Calu3 (cell line): ENCODE measurements around the gene ACSS2. TPM values are rescaled to one million over a fixed set of nuclear protein-coding genes. Genes with fewer than 3 reads are reported as not detected.
"Not testable (repeated sequence)": the region's sequence is repeated elsewhere in the genome, so short reads cannot be mapped to it uniquely, and the experiment has no call there.

Experiments
- BruUV-seq: library from RNA; stranded (reverse); fragments of 400-500 nt; replicated peaks from 2 replicates; lab custom pipeline; 2021; lab: Mats Ljungman, UMichigan
- CTCF ChIA-PET: fragments of 300-600 bp; sonication (Branson Sonifier 250); formaldehyde crosslinking; loops from one replicate; lab custom pipeline; 2022; ENCODE audit warnings: antibody characterized with exemption; lab: Charles Lee
- DNase-seq: peaks from one replicate; pipeline ENCODE4 v3.0.0; 2022
- H3K27ac Mint-ChIP-seq: one replicate; pipeline ENCODE4 v1.8.0; 2022; ENCODE audit warnings: mixed read lengths; ENCODE audit not compliant: unreplicated experiment
- H3K27me3 Mint-ChIP-seq: one replicate; pipeline ENCODE4 v1.8.0; 2022; ENCODE audit warnings: mixed read lengths; ENCODE audit not compliant: unreplicated experiment
- H3K36me3 Mint-ChIP-seq: one replicate; pipeline ENCODE4 v1.8.0; 2022; ENCODE audit warnings: mild to moderate bottlenecking, moderate library complexity, mixed read lengths; ENCODE audit not compliant: insufficient read depth, unreplicated experiment
- H3K4me1 Mint-ChIP-seq: one replicate; pipeline ENCODE4 v1.8.0; 2022; ENCODE audit warnings: mild to moderate bottlenecking, low read depth, mixed read lengths; ENCODE audit not compliant: unreplicated experiment
- H3K4me3 Mint-ChIP-seq: one replicate; pipeline ENCODE4 v1.8.0; 2022; ENCODE audit warnings: mild to moderate bottlenecking, low read depth, moderate library complexity, mixed read lengths; ENCODE audit not compliant: unreplicated experiment
- H3K9me3 Mint-ChIP-seq: one replicate; pipeline ENCODE4 v1.8.0; 2022; ENCODE audit warnings: low read depth, mixed read lengths; ENCODE audit not compliant: unreplicated experiment
- CTCF ChIP-seq: fragments of 200-600 bp; IDR thresholded peaks from one replicate; pipeline ENCODE4 v1.8.0; 2022; ENCODE audit warnings: antibody characterized with exemption; ENCODE audit not compliant: unreplicated experiment
- intact Hi-C: fragments of 100-400 bp; cut with micrococcal nuclease; formaldehyde crosslinking; loops from one replicate; pipeline ENCODE4 v1.10.0; 2022; ENCODE audit not compliant: unreplicated experiment
- total RNA-seq: library from RNA; stranded (reverse); gene quantifications from 2 replicates; pipeline ENCODE4 v1.2.3, GENCODE V29; 2022

The ACSS2 gene
- total RNA-seq, 1 experiment from 2014 or later: 34.9 TPM

- H3K27ac Mint-ChIP-seq: no peak overlapping the region
- DNase-seq: no peak
- intact Hi-C loops: no loop called here
- no peaks in the 10 kb centered on the region for H3K27me3 Mint-ChIP-seq
- no TSS peak for BruUV-seq
- peaks cover 10% of the 10 kb centered on the region for H3K4me1 Mint-ChIP-seq
- no peaks in the 10 kb centered on the region for H3K36me3 Mint-ChIP-seq
- TF ChIP-seq CTCF: no peak
- peaks cover 4% of the 10 kb centered on the region for H3K9me3 Mint-ChIP-seq
- CTCF ChIA-PET: interaction anchor here (0.5 to 0.6 kb wide), 2 partner anchors 12 to 397 kb away, joined by 3 to 4 read pairs; no protein-coding TSS in a partner anchor
- H3K4me3 Mint-ChIP-seq: no peak overlapping the region
These were observed 16.3 kb downstream of the ACSS2 start for GRCh38 chr20:34892671-34893070.

- CTCF ChIA-PET: interaction anchor here (1.7 kb wide), 1 partner anchor 13 kb away, joined by 3 read pairs; no protein-coding TSS in a partner anchor
- DNase-seq: no peak
- BruUV-seq: no TSS peak
- Mint-ChIP-seq H3K4me1 (peaks cover 5% of the 10 kb centered on the region), H3K27me3 (no peaks in the 10 kb centered on the region), H3K4me3 (no peak overlapping the region), H3K36me3 (no peaks in the 10 kb centered on the region), H3K9me3 (no peaks in the 10 kb centered on the region), H3K27ac (no peak overlapping the region)
- intact Hi-C loops: no loop called here
- no peak for TF ChIP-seq CTCF
These were observed 18.3 kb downstream of the ACSS2 start for GRCh38 chr20:34894723-34895122.

- Mint-ChIP-seq H3K36me3 (no peaks in the 10 kb centered on the region), H3K4me3 (no peak overlapping the region), H3K4me1 (no peaks in the 10 kb centered on the region), H3K27ac (no peak overlapping the region), H3K9me3 (no peaks in the 10 kb centered on the region), H3K27me3 (no peaks in the 10 kb centered on the region)
- DNase-seq: no peak
- intact Hi-C loops: no loop called here
- TF ChIP-seq CTCF: no peak
- BruUV-seq: no TSS peak
- CTCF ChIA-PET: interaction anchor here (1.7 kb wide), 1 partner anchor 12 kb away, joined by 3 read pairs; no protein-coding TSS in a partner anchor
These were observed 19.1 kb downstream of the ACSS2 start for GRCh38 chr20:34895465-34895864.

- H3K27ac Mint-ChIP-seq: no peak overlapping the region
- BruUV-seq: no TSS peak
- H3K36me3 Mint-ChIP-seq: no peaks in the 10 kb centered on the region
- no peaks in the 10 kb centered on the region for H3K27me3 Mint-ChIP-seq
- no peaks in the 10 kb centered on the region for H3K4me1 Mint-ChIP-seq
- DNase-seq: no peak
- no peak overlapping the region for H3K4me3 Mint-ChIP-seq
- CTCF ChIA-PET: interaction anchor here (0.6 to 1.7 kb wide), 3 partner anchors 11 to 452 kb away, joined by 3 to 5 read pairs (median 3); no protein-coding TSS in a partner anchor
- intact Hi-C loops: no loop called here
- no peak for TF ChIP-seq CTCF
- no peaks in the 10 kb centered on the region for H3K9me3 Mint-ChIP-seq
These were observed 19.7 kb downstream of the ACSS2 start for GRCh38 chr20:34896086-34896621.

GRCh38 chr20:34898129-34898528 is 21.7 kb downstream of the ACSS2 start:
- intact Hi-C loops, H3K4me3 Mint-ChIP-seq, DNase-seq, H3K27ac Mint-ChIP-seq, H3K36me3 Mint-ChIP-seq, H3K4me1 Mint-ChIP-seq, H3K27me3 Mint-ChIP-seq, H3K9me3 Mint-ChIP-seq, BruUV-seq: not testable (repeated sequence)
- CTCF ChIA-PET: interaction anchor here (0.8 kb wide), 1 partner anchor 608 kb away, joined by 9 read pairs; no protein-coding TSS in a partner anchor

GRCh38 chr20:34898731-34899130 is 22.3 kb downstream of the ACSS2 start:
- H3K9me3 Mint-ChIP-seq, H3K36me3 Mint-ChIP-seq, BruUV-seq, intact Hi-C loops, DNase-seq, H3K4me3 Mint-ChIP-seq, H3K27me3 Mint-ChIP-seq, H3K4me1 Mint-ChIP-seq, H3K27ac Mint-ChIP-seq: not testable (repeated sequence)
- CTCF ChIA-PET: interaction anchor here (0.8 kb wide), 1 partner anchor 609 kb away, joined by 9 read pairs; no protein-coding TSS in a partner anchor
